Subcutaneous abdominal adipose tissue (tissue), 5 donors: Measurements from ENCODE around the gene PARD3B.
A peak's percentile ranks its signal among the peaks of the same experiment; 100 is the strongest.
"Not testable (repeated sequence)": the region's sequence is repeated elsewhere in the genome, so short reads cannot be mapped to it uniquely, and the experiment has no call there.

ENCODE experiments used
- H3K27ac ChIP-seq: one replicate; pipeline ENCODE4 v1.7.0; 2013; ENCODE audit warnings: low read depth, mild to moderate bottlenecking, inconsistent platforms, low read length, moderate library complexity
- H3K27me3 ChIP-seq, 5 donors: one replicate each; pipeline ENCODE4 v1.7.0; 2013; ENCODE audit warnings: low read length in 5 of 5, inconsistent platforms in 1 of 5; ENCODE audit not compliant: control insufficient read depth in 5 of 5, insufficient read depth in 4 of 5
- H3K36me3 ChIP-seq, 5 donors: one replicate each; pipeline ENCODE4 v1.7.0; 2013; ENCODE audit warnings: low read length in 5 of 5; ENCODE audit not compliant: control insufficient read depth in 5 of 5, insufficient read depth in 5 of 5
- H3K4me1 ChIP-seq, 5 donors: one replicate each; pipeline ENCODE4 v1.7.0; 2013; ENCODE audit warnings: low read length in 5 of 5, mild to moderate bottlenecking in 3 of 5, moderate library complexity in 1 of 5; ENCODE audit not compliant: control insufficient read depth in 5 of 5, insufficient read depth in 5 of 5
- H3K4me3 ChIP-seq, 5 donors: one replicate each; pipeline ENCODE4 v1.7.0; 2013; ENCODE audit warnings: low read length in 5 of 5, low read depth in 1 of 5
- H3K9ac ChIP-seq, 5 donors: one replicate each; pipeline ENCODE4 v1.7.0; 2013; ENCODE audit warnings: low read length in 5 of 5, mild to moderate bottlenecking in 4 of 5, moderate library complexity in 3 of 5
- H3K9me3 ChIP-seq, 5 donors: one replicate each; pipeline ENCODE4 v1.7.0; 2013; ENCODE audit warnings: low read length in 5 of 5; ENCODE audit not compliant: control insufficient read depth in 5 of 5
- donor health status: healthy.
- donor health status: healthy.
- donor health status: healthy.
- donor health status: healthy.
- donor health status: healthy.

PARD3B gene

GRCh38 chr2:204538182-204539018 is 6.9 kb upstream of the PARD3B start:
- no peak overlapping the region for H3K27ac ChIP-seq

GRCh38 chr2:204539019-204539385 is 6.3 kb upstream of the PARD3B start:
- Histone ChIP-seq H3K36me3 (no peaks in the 10 kb centered on the region), H3K27me3 (peaks cover 0 to 4% (median 0%) of the 10 kb centered on the region in 5 donors), H3K9ac (no peak overlapping the region), H3K9me3 (no peaks in the 10 kb centered on the region), H3K27ac (no peak overlapping the region), H3K4me1 (peaks cover 0 to 13% (median 8%) of the 10 kb centered on the region in 5 donors), H3K4me3 (no peak overlapping the region)

More at GRCh38 chr2:204538182-204539018, 6.9 kb upstream of the PARD3B start:
- Histone ChIP-seq H3K9me3 (no peaks in the 10 kb centered on the region), H3K9ac (no peak overlapping the region), H3K27me3 (peaks cover 0 to 4% (median 0%) of the 10 kb centered on the region in 5 donors), H3K4me3 (no peak overlapping the region), H3K36me3 (no peaks in the 10 kb centered on the region), H3K4me1 (peaks cover 0 to 7% (median 2%) of the 10 kb centered on the region in 5 donors)

DNA sequence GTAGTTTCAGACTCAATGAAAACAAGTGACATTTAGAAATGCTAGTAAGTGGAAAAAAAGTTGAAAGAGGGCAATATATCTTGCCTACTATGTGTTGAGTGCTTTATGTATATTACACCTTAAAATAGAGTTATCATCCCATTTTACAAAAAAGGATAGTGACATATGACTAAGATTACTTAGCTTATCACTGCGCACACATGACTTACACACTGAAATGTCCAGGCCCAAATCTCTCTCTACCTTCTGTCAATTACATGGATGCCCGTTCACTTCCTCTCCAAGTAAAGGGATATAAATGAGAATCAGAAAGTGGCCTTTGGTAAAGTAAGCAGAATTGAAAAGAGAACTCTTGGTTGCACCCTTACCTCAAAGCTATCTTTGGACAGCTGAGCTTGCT is 3.6 kb upstream of the PARD3B start:
- Histone ChIP-seq H3K4me3 (no peak overlapping the region), H3K27ac (no peak overlapping the region), H3K9me3 (no peaks in the 10 kb centered on the region), H3K9ac (no peak overlapping the region), H3K36me3 (no peaks in the 10 kb centered on the region), H3K4me1 (peaks cover 0 to 34% (median 27%) of the 10 kb centered on the region in 5 donors), H3K27me3 (peaks cover 0 to 4% (median 0%) of the 10 kb centered on the region in 5 donors)

DNA sequence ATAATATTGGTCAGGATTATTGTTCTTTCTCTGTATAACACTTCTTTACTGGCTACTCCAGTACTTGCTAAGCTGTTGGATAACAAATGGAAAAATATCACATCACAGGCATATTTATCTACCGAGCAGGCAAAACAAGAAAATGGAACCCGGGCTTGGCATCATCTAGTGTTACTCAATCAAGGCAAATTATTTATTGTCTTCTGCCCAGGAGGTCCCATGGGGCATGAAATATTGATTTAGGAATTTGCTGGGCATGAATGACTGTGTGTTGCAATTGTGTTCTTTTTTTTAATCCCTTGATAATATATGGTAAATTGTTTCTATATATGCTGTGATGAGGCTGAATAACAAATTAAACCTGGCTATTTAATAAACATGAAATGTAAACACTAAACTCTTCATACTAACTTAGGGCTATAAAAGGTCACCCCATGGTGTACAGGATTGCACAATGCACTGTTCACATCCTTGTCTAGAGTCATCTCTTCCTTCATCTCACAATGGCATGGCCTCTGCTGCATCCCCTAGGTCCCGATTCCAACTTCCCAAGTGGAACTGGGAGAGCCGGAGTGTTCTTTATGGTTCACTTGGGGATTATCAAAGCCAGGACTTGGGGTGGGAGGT is 2.2 kb upstream of the PARD3B start:
- Histone ChIP-seq H3K27ac (peak overlapping the region; percentile 18), H3K4me3 (no peak overlapping the region), H3K4me1 (peaks cover 0 to 43% (median 29%) of the 10 kb centered on the region in 5 donors), H3K36me3 (no peaks in the 10 kb centered on the region), H3K27me3 (peaks cover 0 to 4% (median 0%) of the 10 kb centered on the region in 5 donors), H3K9ac (no peak overlapping the region), H3K9me3 (no peaks in the 10 kb centered on the region)

- Histone ChIP-seq H3K9ac (peak overlapping the region; percentile 39 to 84 (median 80)), H3K9me3 (no peaks in the 10 kb centered on the region), H3K4me1 (peaks cover 0 to 51% (median 31%) of the 10 kb centered on the region in 5 donors), H3K27ac (peak overlapping the region; percentile 52), H3K36me3 (no peaks in the 10 kb centered on the region), H3K4me3 (peak overlapping the region; percentile 79 to 94 (median 84)), H3K27me3 (no peaks in the 10 kb centered on the region)
Observed at GRCh38 chr2:204545861-204546735, 823 bp downstream of the PARD3B start.

DNA sequence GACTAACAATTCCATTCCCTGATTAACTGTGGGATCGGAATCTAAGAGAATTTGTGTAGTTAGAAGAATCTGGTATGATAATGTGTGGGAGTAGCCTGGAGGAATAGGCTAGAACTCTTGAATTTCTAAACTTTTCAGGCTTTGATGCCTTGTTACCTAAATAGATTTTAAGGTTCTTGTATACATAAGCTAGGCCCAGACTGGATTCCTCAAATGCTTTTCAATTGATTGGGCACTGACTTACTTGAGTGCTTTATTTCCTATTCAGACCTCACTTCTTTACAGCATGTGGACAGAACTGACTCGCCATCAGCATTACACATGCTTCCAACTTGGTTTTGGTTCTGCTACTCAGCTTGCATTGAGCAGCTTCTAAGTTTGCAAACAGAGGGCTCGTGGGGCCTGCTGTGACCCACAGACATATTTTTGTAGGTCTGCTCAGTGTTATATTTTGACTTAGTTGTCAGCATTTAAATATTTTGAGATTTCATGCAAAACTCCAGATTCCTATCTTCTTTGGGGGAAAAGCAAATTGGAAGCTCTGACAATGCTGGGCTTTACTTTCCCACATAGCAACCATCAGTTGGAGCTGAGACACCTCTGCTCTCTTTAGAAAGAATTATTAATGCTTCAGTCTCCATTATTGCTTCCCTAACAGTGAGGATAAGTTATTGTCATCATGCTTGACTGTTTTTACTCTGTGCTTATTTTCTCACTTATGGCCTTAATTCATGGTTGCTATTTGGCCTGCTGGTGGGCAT is 5.7 kb downstream of the PARD3B start:
- Histone ChIP-seq H3K4me3 (no peak overlapping the region), H3K36me3 (no peaks in the 10 kb centered on the region), H3K27me3 (no peaks in the 10 kb centered on the region), H3K27ac (no peak overlapping the region), H3K9me3 (no peaks in the 10 kb centered on the region), H3K9ac (no peak overlapping the region), H3K4me1 (peaks cover 0 to 25% (median 17%) of the 10 kb centered on the region in 5 donors)

GRCh38 chr2:204551512-204551863 is 6.2 kb downstream of the PARD3B start:
- Histone ChIP-seq H3K27ac (no peak overlapping the region), H3K9ac (no peak overlapping the region), H3K4me3 (no peak overlapping the region), H3K27me3 (no peaks in the 10 kb centered on the region), H3K36me3 (no peaks in the 10 kb centered on the region), H3K9me3 (no peaks in the 10 kb centered on the region), H3K4me1 (peaks cover 0 to 19% (median 12%) of the 10 kb centered on the region in 5 donors)

GRCh38 chr2:204557604-204558003 is 12.3 kb downstream of the PARD3B start:
- Histone ChIP-seq H3K27me3 (no peaks in the 10 kb centered on the region), H3K36me3 (no peaks in the 10 kb centered on the region), H3K4me3 (no peak overlapping the region), H3K27ac (no peak overlapping the region), H3K9ac (no peak overlapping the region), H3K9me3 (no peaks in the 10 kb centered on the region), H3K4me1 (peaks cover 0 to 4% (median 0%) of the 10 kb centered on the region in 5 donors)

DNA sequence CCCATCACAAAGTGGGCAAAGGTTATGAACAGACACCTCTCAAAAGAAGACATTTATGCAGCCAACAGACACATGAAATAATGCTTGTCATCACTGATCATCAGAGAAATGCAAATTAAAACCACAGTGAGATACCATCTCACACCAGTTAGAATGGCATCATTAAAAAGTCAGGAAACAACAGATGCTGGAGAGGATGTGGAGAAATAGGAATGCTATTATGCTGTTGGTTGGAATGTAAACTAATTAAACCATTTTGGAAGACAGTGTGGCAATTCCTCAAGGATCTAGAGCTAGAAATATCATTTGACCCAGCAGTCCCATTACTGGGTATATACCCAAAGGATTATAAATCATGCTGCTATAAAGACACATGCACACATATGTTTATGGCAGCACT is 14.1 kb downstream of the PARD3B start:
- not testable (repeated sequence) for H3K36me3 ChIP-seq, H3K4me3 ChIP-seq, H3K9me3 ChIP-seq, H3K4me1 ChIP-seq, H3K27ac ChIP-seq, H3K9ac ChIP-seq, H3K27me3 ChIP-seq
